ENCODE measurements around the gene CCDC3.

Gene CCDC3

GRCh38 chr10:12960941-12961340 lies 40.6 kb downstream of the CCDC3 start:
- no peak for DNase-seq (ENCODE audit: low spot score)

GRCh38 chr10:12960334-12960898 lies 41.1 kb downstream of the CCDC3 start:
- no peak for DNase-seq (ENCODE audit: low spot score)

- no peak for DNase-seq (ENCODE audit: low spot score)
Measured at GRCh38 chr10:12958546-12959110, 42.9 kb downstream of the CCDC3 start.

DNA sequence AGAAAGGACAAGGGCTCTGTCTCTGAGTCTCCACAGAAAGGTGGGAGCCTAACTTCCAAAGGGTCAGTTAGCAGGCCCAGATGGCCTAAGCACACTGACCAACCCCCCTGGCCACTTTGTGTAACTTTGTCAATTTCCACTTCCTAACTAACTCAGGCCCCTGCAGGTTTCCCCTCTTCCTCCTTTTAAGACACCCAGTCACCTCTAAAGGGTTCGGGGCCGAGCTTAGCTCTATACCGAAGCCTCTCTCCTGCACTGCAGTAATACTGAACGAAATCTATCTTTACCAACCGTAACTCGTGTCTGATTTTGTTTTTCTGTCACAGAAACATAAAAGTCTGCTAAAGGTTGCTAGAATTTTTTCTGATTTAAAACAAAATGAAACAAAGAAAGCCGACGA lies 44.4 kb downstream of the CCDC3 start:
- DNase-seq (ENCODE audit: low spot score): no peak

DNA sequence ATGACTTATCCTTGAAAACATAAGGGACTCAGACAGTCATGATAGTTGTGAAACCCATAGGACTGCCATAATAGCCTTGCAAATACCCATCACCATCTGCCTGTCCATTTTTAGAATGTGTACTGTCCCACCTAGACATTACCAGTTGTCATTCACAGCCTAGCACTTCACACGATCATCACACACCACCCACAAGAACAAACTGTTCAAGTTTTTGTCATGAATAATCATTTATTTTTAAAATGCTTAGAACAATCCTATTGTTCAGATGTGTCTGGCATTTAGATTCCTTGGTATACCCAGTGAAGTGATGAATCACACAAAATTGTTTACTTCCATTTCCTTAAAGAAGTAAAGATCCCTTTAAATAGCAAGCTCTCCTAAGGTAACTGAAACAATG lies 46.6 kb downstream of the CCDC3 start:
- no peak for DNase-seq (ENCODE audit: low spot score)

- DNase-seq (ENCODE audit: low spot score): no peak
Measured at GRCh38 chr10:12950583-12951128, 50.9 kb downstream of the CCDC3 start.

DNA sequence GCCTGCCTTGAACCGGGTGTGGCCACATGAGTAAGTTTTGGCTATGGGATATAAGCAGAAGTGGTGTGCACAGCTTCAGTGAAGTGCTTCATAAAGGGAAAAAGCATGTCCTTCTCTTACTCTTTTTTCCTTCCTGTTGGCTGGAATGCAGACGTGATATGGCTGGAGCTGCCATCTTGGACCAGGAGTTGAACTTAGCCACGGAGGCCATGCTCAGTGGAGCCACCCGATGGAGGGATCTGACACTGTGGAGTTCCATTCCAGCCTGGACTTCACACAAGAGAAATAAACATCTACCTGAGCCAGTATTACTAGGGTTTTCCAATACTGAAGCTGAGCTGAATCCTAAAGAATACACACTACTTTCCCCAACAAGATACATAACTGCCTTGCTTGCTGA lies 52.3 kb downstream of the CCDC3 start:
- no peak for DNase-seq (ENCODE audit: low spot score)

GRCh38 chr10:12947741-12948140 lies 53.8 kb downstream of the CCDC3 start:
- no peak for DNase-seq (ENCODE audit: low spot score)

DNA sequence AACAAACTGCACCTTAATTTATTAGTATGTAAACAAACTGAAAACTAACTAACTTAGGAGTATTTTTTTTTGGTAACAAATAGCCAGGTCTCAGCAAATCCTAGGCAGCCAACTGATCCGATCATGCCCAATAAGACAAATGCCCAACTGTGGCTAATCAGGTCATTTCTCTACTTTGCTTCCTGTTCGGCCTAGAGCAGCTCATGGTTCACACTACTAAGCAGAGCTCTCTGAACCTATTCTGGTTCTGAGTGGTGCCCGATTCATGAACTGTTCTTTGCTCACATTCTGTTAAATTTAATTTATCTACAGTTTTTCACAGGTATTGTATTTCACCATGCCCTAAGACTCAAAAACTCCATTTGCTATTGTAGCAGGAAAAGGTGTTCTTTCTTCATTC lies 55.1 kb downstream of the CCDC3 start:
- DNase-seq (ENCODE audit: low spot score): no peak

GRCh38 chr10:12945690-12946359 lies 55.7 kb downstream of the CCDC3 start:
- no peak for DNase-seq (ENCODE audit: low spot score)

GRCh38 chr10:12944931-12945330 lies 56.6 kb downstream of the CCDC3 start:
- no peak for DNase-seq (ENCODE audit: low spot score)

DNA sequence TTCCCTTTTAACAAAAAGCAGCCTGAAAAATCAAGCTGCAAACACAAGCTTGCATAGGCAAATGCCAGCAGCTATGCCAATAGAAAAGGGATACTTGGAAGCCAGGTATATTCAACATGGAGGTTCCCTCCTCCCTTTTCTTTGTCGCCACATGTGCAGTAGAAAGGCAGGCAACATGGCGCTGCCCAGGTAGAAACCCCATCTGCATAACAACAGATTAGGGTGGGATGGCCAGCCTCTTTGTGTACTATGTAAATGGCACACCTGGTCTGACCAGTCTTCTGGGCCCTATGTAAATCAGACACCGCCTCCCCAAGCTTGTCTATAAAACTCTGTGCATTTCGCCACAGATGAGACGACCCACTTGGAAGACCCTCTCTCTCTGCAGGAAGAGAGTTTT lies 58.1 kb downstream of the CCDC3 start:
- no peak for DNase-seq (ENCODE audit: low spot score)

DNA sequence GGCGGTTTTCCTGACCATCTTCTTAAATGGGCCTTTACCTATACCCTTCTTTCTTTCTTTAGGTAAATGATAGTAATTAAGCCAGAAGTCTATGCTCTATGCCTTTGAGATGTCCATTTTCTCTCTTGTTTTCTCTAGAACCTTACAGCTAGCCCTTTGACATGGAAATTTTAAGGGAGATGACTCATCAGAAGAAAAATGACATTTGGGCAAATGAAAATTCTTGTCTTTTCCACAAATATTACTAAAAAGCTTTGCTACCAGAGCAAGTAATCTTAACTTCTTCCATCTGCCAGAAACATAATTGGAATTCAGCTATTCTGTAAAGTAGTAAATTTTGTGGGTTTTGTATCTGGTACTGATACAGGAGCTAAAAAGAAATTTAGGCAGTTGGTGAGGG lies 59.5 kb downstream of the CCDC3 start:
- DNase-seq (ENCODE audit: low spot score): no peak

GRCh38 chr10:12940791-12941190 lies 60.7 kb downstream of the CCDC3 start:
- no peak for DNase-seq (ENCODE audit: low spot score)

- no peak for DNase-seq (ENCODE audit: low spot score)
Measured at GRCh38 chr10:12938271-12938670, 63.2 kb downstream of the CCDC3 start.

- DNase-seq (ENCODE audit: low spot score): no peak
Measured at GRCh38 chr10:12937527-12937926, 64.0 kb downstream of the CCDC3 start.

- DNase-seq (ENCODE audit: low spot score): no peak
Measured at GRCh38 chr10:12934777-12935176, 66.7 kb downstream of the CCDC3 start.

GRCh38 chr10:12929381-12929780 lies 72.1 kb downstream of the CCDC3 start:
- DNase-seq (ENCODE audit: low spot score): no peak

- DNase-seq (ENCODE audit: low spot score): no peak
Measured at GRCh38 chr10:12928571-12928970, 72.9 kb downstream of the CCDC3 start.

- no peak for DNase-seq (ENCODE audit: low spot score)
Measured at GRCh38 chr10:12927896-12928295, 73.6 kb downstream of the CCDC3 start.

GRCh38 chr10:12925845-12926244 lies 75.7 kb downstream of the CCDC3 start:
- no peak for DNase-seq (ENCODE audit: low spot score)

DNA sequence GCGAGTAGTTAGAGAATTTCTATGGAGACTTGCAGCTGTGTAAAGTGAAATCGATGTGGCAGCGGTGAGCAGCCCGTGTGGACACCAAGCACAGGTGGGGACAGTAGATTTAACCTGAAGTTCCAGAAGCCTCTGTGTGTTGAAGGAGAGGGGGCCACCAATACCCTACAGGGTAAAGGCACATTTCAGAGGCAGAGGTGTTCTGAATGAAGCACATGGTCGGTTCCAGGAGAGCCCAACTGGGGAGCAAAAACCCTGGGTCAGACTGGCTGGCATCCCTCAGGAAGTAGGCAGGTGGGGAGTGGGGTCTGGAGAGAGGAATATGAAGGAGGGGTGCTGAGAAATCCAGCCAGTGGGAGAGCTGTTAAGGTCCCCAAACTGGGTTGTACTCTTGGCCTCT lies 76.6 kb downstream of the CCDC3 start:
- no peak for DNase-seq (ENCODE audit: low spot score)

DNA sequence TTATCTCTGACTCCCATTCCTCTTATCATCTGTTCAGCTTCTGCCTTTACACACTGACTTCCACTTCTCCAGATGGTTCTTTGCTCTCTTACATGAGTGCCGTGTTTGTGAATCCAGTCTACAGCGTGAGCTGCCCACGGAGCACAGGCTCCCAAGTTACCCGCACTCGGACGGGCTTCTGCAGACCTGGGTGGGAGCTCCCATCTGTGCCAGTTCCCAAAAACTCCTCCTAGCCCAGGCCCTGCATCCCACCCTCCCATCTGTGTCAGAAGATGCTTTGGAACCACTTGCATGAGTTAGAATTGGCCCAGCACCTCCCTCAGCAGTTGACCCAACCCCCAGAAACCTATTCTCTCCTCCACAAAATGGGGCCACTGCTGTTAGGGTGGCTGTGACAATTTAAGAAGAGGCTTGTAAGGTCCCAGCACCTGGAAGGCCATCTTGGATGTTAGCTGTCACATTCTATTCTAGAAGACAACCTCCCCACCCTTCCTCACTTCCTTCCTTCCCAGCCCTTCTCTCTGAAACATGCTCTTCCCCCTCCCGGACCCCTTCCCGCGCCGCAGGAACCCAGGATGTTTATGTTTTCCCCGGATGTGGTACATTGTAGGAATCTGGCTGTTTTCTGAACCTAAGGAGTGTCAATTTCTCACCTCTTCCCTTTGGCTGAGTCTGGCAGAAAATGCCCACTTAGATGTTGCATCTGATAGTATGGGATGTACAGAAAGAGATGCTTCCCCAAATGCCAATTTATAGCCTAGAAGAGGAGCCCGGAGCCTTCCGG lies 79.2 kb downstream of the CCDC3 start:
- no peak for DNase-seq (ENCODE audit: low spot score)
